ENCODE measurements around the gene LSAMP. TPM values are rescaled to one million over a fixed set of nuclear protein-coding genes. Genes with fewer than 3 reads are reported as not detected.

The LSAMP gene
- total RNA-seq, 4 donors from 2014 or later, result 0.30 to 5.5 (median 1.4) TPM

DNA sequence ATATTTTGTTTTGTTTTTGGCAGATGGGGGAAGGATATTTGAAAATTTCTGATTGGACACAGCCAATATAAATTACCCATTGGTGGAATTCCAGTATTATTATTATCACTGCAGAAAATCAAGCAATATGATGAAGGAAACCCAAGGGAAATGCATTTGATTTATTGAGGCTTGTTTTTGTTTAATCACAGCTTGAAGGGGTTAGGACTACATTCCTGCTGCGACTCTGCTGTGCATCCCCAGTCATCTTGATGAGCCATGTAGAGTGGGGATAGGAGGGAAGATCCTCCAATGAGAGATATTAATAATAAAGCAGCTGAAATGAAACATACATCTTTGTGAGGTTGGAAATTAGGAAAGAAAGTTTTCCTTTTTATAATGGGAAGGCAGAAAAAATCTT, 613.4 kb downstream of the LSAMP start:
- H3K4me3 ChIP-seq, result no peak overlapping the region
- no peak overlapping the region for H3K27ac ChIP-seq
- 95% methylated on average over 1 of the region's 1 CpG for WGBS, 2 donors
- H3K27me3 ChIP-seq, result no peaks in the 10 kb centered on the region
- no peaks in the 10 kb centered on the region for H3K36me3 ChIP-seq
- peaks cover 0 to 14% (median 0%) of the 10 kb centered on the region in 3 donors for H3K4me1 ChIP-seq
- TF ChIP-seq POLR2A (IDR thresholded peaks at IDR 0.05), result no peak
- intact Hi-C loops (cut with DNase I), result no loop called here
- no peak for DNase-seq
- H3K9me3 ChIP-seq, result no peaks in the 10 kb centered on the region

DNA sequence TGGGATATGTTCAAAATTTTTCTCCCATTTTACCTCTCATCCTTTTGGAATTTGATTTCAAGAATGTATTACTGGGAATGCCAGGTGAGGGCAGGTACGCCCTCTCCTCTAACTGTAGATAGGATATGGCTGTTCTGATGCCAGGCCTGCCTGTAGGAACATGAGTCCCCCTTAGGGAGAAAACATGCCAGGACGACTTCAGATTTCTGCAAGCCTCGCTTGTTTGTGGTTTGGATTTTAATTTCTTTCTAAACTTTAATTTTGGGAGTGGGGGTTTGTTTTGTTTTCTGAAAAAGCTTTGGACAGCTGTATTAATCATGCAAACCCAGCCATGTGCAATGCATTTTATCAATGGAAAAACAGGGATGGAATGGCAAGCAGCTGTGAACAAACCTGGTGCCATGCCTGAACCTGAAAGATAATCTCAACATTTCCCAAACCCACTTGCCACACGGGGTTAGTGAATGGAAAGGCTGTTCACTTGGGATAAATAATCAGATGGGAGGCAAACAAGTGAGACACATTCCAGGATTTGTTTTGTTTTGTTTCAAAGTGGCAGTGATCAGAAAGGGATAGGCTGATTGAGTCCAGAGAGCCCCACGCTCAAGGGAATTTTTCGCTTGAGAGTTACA, 614.4 kb downstream of the LSAMP start:
- Histone ChIP-seq H3K27me3 (no peaks in the 10 kb centered on the region), H3K9me3 (no peaks in the 10 kb centered on the region), H3K36me3 (no peaks in the 10 kb centered on the region), H3K4me1 (peaks cover 0 to 19% (median 0%) of the 10 kb centered on the region in 3 donors), H3K4me3 (no peak overlapping the region), H3K27ac (no peak overlapping the region)
- DNase-seq, result no peak
- 46 to 58% methylated on average over 6 of the region's 6 CpGs for WGBS, 2 donors
- TF ChIP-seq POLR2A (IDR thresholded peaks at IDR 0.05) (no peak), CTCF (IDR thresholded peaks at IDR 0.05) (no peak)
- intact Hi-C loops (cut with DNase I), result no loop called here

DNA sequence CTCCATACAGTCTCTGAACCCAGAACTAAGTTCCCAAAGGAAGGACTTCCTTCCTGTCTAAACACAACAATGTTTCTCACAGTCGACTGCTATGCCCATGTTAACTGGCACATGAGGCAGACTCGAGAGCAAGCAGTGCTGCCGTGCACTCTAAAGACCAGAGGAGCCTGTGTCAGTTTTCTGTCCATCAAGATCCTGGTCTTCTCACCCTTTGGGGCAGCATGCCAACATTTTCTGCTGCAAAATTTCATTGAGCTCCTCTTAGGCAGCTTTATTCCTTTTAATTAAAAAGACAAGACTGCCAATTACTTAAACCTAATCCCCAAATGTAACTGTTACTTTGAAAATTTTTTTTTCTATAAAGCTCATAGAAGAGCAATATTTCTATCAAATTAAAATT, 616.9 kb downstream of the LSAMP start:
- H3K27ac ChIP-seq, result no peak overlapping the region
- H3K36me3 ChIP-seq, result no peaks in the 10 kb centered on the region
- no peak for DNase-seq
- no peak for TF ChIP-seq POLR2A (IDR thresholded peaks at IDR 0.05)
- TF ChIP-seq CTCF (IDR thresholded peaks at IDR 0.05), result no peak
- intact Hi-C loops (cut with DNase I), result no loop called here
- no peaks in the 10 kb centered on the region for H3K27me3 ChIP-seq
- peaks cover 0 to 26% (median 0%) of the 10 kb centered on the region in 3 donors for H3K4me1 ChIP-seq
- WGBS, 2 donors, result 23 to 42% methylated on average over 3 of the region's 3 CpGs
- no peaks in the 10 kb centered on the region for H3K9me3 ChIP-seq
- no peak overlapping the region for H3K4me3 ChIP-seq

DNA sequence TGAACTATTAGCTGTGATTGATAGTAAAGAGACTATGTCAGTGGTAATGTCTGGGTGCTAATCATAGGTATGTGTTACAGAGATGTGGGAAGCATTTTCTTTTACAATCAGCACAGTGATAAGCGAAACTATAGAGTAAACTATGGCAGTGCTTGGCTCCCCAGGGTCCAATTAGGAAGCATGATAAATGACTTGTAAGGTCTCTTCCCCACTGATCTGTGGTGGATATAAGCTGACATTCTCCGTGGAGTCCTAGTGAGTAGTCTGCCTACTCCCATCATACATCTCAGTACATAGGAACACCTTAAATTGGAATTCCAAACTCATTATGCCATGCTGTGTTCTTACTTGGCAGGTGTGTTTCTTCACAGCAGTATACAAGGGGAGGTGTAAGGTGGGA, 617.8 kb downstream of the LSAMP start:
- Histone ChIP-seq H3K36me3 (no peaks in the 10 kb centered on the region), H3K9me3 (no peaks in the 10 kb centered on the region), H3K27me3 (no peaks in the 10 kb centered on the region), H3K27ac (no peak overlapping the region), H3K4me1 (peaks cover 0 to 26% (median 0%) of the 10 kb centered on the region in 3 donors), H3K4me3 (no peak overlapping the region)
- DNase-seq, result no peak
- intact Hi-C loops (cut with DNase I), result no loop called here
- WGBS, 2 donors, result 71 to 86% methylated on average over 2 of the region's 2 CpGs
- TF ChIP-seq POLR2A (IDR thresholded peaks at IDR 0.05) (no peak), CTCF (IDR thresholded peaks at IDR 0.05) (no peak)

GRCh38 chr3:115825046-115825445, 620.2 kb downstream of the LSAMP start:
- no peak overlapping the region for H3K27ac ChIP-seq
- intact Hi-C loops (cut with DNase I), result no loop called here
- H3K4me3 ChIP-seq, result no peak overlapping the region
- no peaks in the 10 kb centered on the region for H3K27me3 ChIP-seq
- no peaks in the 10 kb centered on the region for H3K36me3 ChIP-seq
- H3K4me1 ChIP-seq, result peaks cover 0 to 12% (median 0%) of the 10 kb centered on the region in 3 donors
- TF ChIP-seq CTCF (IDR thresholded peaks at IDR 0.05), result no peak
- TF ChIP-seq POLR2A (IDR thresholded peaks at IDR 0.05), result no peak
- DNase-seq, result no peak
- 27 to 43% methylated on average over 2 of the region's 2 CpGs for WGBS, 2 donors
- no peaks in the 10 kb centered on the region for H3K9me3 ChIP-seq

GRCh38 chr3:115823083-115823482, 622.2 kb downstream of the LSAMP start:
- Histone ChIP-seq H3K9me3 (no peaks in the 10 kb centered on the region), H3K27ac (no peak overlapping the region), H3K4me1 (peaks cover 0 to 12% (median 0%) of the 10 kb centered on the region in 3 donors), H3K4me3 (no peak overlapping the region), H3K27me3 (no peaks in the 10 kb centered on the region), H3K36me3 (no peaks in the 10 kb centered on the region)
- 57 to 79% methylated on average over 2 of the region's 2 CpGs for WGBS, 2 donors
- DNase-seq, result no peak
- intact Hi-C loops (cut with DNase I), result no loop called here
- TF ChIP-seq CTCF (IDR thresholded peaks at IDR 0.05) (no peak), POLR2A (IDR thresholded peaks at IDR 0.05) (no peak)

All from esophagus squamous epithelium (tissue), 5 donors.